Measurements from ENCODE around the gene ZBTB21.

ZBTB21 gene

DNA sequence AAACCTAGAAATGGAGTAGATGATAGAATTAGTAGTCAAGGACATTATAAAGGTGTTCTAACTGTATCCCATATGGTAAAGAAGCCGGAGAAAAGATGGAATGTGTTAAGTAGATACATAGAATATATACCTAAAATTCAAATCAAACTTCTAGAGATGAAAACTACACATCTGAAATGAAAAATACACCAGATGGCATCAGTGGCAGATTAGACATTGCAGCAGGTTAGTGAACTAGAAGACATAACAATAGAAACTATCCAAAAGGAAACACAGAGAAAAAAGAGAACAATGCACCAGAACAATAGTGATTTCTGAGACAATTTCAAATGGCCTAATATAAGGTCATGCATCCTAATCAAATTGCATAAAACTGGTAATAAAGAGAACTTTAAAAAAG, 26.9 kb downstream of the ZBTB21 start:
- POLR2A ChIA-PET = no interaction called here
- no peak for DNase-seq (ENCODE audit: extremely low spot score)
- CTCF ChIA-PET = interaction anchor here (1.3 to 1.6 kb wide), 2 partner anchors 10 to 167 kb away, joined by 4 read pairs; no protein-coding TSS in a partner anchor

GRCh38 chr21:41980561-41980960, 29.6 kb downstream of the ZBTB21 start:
- no peak for TF ChIP-seq CTCF (IDR thresholded peaks at IDR 0.05; ENCODE audit: control extremely low read depth, extremely low read depth, low read depth, missing control alignments)
- DNase-seq (ENCODE audit: extremely low spot score) = no peak
- CTCF ChIA-PET = interaction anchor here (1.1 kb wide), 1 partner anchor 18 kb away, joined by 3 read pairs; no protein-coding TSS in a partner anchor
- POLR2A ChIA-PET = interaction anchor here (0.6 kb wide), 1 partner anchor 112 kb away, joined by 3 read pairs; no protein-coding TSS in a partner anchor

More for the DNA sequence above, 26.9 kb downstream of the ZBTB21 start:
- TF ChIP-seq CTCF (IDR thresholded peaks at IDR 0.05; ENCODE audit: control extremely low read depth, extremely low read depth, low read depth, missing control alignments) = no peak

GRCh38 chr21:41979751-41980369, 30.3 kb downstream of the ZBTB21 start:
- CTCF ChIA-PET = no interaction called here
- DNase-seq (ENCODE audit: extremely low spot score) = no peak
- TF ChIP-seq CTCF (IDR thresholded peaks at IDR 0.05; ENCODE audit: control extremely low read depth, extremely low read depth, low read depth, missing control alignments) = no peak
- POLR2A ChIA-PET = interaction anchor here (0.6 kb wide), 1 partner anchor 113 kb away, joined by 3 read pairs; no protein-coding TSS in a partner anchor

DNA sequence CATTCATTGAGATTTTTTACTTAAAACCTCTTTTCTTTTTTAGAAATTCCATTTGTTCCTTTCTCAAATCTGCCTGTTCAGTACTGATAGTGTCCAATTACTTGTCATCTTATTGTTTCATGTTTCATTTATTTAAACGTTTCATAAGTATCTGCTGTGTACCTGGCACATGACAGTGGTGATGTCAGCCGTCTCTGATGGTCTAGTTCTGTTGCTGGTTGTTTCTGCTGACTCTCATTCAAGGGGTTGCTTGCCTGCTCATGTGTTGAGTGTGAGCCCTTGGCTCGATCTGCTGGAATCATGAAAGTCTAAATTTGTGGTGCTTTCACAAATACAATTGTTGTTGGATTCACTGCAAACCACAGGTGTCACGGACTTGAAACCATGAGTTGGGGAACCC, 30.8 kb downstream of the ZBTB21 start:
- ChIA-PET POLR2A (no interaction called here), CTCF (no interaction called here)
- no peak for DNase-seq (ENCODE audit: extremely low spot score)
- TF ChIP-seq CTCF (IDR thresholded peaks at IDR 0.05; ENCODE audit: control extremely low read depth, extremely low read depth, low read depth, missing control alignments) = no peak

GRCh38 chr21:41977034-41977950, 32.9 kb downstream of the ZBTB21 start:
- CTCF ChIA-PET = interaction anchor here (0.9 kb wide), 1 partner anchor 140 kb away, joined by 3 read pairs; no protein-coding TSS in a partner anchor
- POLR2A ChIA-PET = no interaction called here
- DNase-seq (ENCODE audit: extremely low spot score) = no peak
- no peak for TF ChIP-seq CTCF (IDR thresholded peaks at IDR 0.05; ENCODE audit: control extremely low read depth, extremely low read depth, low read depth, missing control alignments)

DNA sequence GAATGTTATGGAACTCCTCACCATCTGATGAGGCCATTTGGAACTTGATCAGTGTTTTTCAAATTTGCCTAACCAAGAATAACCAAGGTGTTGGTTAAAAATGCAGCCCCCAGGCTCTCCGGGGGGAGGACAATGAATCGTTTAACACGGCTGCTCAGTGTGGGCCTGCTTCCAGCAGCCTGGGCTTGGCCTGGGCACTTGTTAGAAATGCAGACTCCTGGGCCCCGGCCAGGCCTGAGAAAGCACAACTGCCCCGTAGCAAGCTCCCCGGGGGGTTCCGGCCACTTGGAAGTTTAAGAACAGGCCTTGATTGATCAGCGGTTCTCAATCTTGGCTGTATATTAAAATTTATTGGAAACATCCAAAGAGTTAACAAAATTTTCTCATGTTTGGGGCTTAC, 33.5 kb downstream of the ZBTB21 start:
- ChIA-PET POLR2A (no interaction called here), CTCF (interaction anchor here (0.9 kb wide), 1 partner anchor 141 kb away, joined by 3 read pairs; no protein-coding TSS in a partner anchor)
- TF ChIP-seq CTCF (IDR thresholded peaks at IDR 0.05; ENCODE audit: control extremely low read depth, extremely low read depth, low read depth, missing control alignments) = no peak

More for the DNA sequence above, 33.5 kb downstream of the ZBTB21 start:
- DNase-seq (ENCODE audit: extremely low spot score) = no peak
